Peyer's patch (tissue), 4 donors: Measurements from ENCODE around the gene CNRIP1.

Experiments used
- POLR2A ChIP-seq, 2 donors: fragments of 450-650 bp; IDR thresholded peaks; one replicate each; pipeline ENCODE4 v1.5.1; 2017; ENCODE audit warnings: antibody characterized with exemption in 2 of 2, mild to moderate bottlenecking in 2 of 2, moderate library complexity in 2 of 2
- TF ChIP-seq, protein P1 (sequence below), 6 experiments: fragments of 450-650 bp in 4 of 6; fragments of 200-600 bp in 2 of 6; sonication (generic) in 1 of 6; IDR thresholded peaks; one replicate each; pipeline ENCODE4 v1.5.1; 2017 to 2019; ENCODE audit warnings: antibody characterized with exemption in 6 of 6, mild to moderate bottlenecking in 3 of 6, moderate library complexity in 1 of 6

- TF ChIP-seq, protein P1, sequence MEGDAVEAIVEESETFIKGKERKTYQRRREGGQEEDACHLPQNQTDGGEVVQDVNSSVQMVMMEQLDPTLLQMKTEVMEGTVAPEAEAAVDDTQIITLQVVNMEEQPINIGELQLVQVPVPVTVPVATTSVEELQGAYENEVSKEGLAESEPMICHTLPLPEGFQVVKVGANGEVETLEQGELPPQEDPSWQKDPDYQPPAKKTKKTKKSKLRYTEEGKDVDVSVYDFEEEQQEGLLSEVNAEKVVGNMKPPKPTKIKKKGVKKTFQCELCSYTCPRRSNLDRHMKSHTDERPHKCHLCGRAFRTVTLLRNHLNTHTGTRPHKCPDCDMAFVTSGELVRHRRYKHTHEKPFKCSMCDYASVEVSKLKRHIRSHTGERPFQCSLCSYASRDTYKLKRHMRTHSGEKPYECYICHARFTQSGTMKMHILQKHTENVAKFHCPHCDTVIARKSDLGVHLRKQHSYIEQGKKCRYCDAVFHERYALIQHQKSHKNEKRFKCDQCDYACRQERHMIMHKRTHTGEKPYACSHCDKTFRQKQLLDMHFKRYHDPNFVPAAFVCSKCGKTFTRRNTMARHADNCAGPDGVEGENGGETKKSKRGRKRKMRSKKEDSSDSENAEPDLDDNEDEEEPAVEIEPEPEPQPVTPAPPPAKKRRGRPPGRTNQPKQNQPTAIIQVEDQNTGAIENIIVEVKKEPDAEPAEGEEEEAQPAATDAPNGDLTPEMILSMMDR (IDR thresholded peaks at IDR 0.05): no peak
- TF ChIP-seq POLR2A (IDR thresholded peaks at IDR 0.05): no peak
Observed at GRCh38 chr2:68368654-68369336, 49.0 kb upstream of the CNRIP1 start.
